GM21737 (cell line): Measurements from ENCODE around the gene ADGRV1.
"Not testable (repeated sequence)": the region's sequence is repeated elsewhere in the genome, so short reads cannot be mapped to it uniquely, and the experiment has no call there.

Experiments used
- ATAC-seq: cut with Tn5 transposase; IDR thresholded peaks from one replicate; pipeline ENCODE4 v1.9.1; 2021; ENCODE audit warnings: mild to moderate bottlenecking, moderate library complexity; ENCODE audit not compliant: unreplicated experiment

ADGRV1 gene

DNA sequence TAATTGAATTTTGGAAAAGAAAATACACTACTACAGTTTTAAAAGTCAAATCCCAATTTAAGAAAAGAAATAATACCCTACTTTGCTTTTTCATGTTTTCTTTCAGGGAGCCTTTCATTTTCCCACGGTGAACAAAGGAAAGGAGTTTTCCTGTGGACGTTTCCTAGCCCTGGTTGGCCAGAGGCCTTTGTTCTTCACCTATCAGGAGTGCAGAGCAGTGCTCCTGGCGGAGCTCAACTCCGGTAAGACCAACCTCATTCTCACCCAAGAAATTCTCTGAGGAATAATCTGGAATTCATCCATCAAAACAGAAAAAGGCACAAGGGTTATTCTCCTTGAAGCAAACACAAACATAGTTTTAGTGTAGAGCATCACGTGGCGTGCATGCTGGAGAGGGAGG is 248.9 kb downstream of the ADGRV1 start:
- no peak for ATAC-seq

- no peak for ATAC-seq
Observed at GRCh38 chr5:90809311-90810056, 250.9 kb downstream of the ADGRV1 start.

GRCh38 chr5:90810211-90810610 is 251.6 kb downstream of the ADGRV1 start:
- ATAC-seq: no peak

- ATAC-seq: no peak
Observed at GRCh38 chr5:90813392-90813791, 254.8 kb downstream of the ADGRV1 start.

GRCh38 chr5:90822062-90822461 is 263.5 kb downstream of the ADGRV1 start:
- not testable (repeated sequence) for ATAC-seq

DNA sequence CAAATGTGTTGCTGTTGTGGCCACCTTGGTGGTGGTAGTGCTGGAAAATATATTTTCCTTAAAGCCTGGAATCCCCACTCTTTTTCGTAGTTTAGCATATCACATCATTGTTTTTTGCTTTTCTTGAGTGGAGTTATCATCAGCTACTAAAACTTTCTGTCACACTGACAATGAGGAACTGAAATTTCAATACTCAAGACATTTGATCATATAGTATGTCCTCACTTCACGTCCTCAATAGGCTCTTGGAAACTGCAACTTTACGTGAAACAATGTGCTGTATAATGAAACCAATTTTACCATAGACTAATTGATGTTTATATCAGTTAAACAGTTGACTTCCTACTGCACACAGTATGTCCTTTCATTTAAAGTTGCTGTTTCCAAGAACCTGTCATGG is 265.8 kb downstream of the ADGRV1 start:
- no peak for ATAC-seq

GRCh38 chr5:90830058-90830457 is 271.5 kb downstream of the ADGRV1 start:
- ATAC-seq: no peak

GRCh38 chr5:90833753-90834152 is 275.2 kb downstream of the ADGRV1 start:
- ATAC-seq: no peak

DNA sequence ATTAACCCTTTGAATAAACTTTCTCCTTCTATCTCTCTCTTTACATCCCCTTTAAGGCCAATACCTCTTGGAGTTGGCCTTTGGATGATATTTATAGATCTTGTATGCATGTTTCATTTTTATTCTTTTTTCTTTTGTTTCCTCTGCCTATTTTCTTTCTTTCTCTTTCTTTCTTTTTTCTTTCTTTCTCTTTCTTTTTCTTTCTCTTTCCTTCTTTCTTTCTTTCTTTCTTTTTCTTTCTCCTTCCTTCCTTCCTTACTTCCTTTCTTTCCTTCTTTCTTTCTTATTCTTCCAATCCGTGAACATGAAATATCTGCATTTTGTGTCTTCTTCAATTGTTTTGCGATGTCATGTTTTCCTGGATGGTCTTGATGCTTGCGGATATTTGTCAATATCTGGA is 276.1 kb downstream of the ADGRV1 start:
- no peak for ATAC-seq

DNA sequence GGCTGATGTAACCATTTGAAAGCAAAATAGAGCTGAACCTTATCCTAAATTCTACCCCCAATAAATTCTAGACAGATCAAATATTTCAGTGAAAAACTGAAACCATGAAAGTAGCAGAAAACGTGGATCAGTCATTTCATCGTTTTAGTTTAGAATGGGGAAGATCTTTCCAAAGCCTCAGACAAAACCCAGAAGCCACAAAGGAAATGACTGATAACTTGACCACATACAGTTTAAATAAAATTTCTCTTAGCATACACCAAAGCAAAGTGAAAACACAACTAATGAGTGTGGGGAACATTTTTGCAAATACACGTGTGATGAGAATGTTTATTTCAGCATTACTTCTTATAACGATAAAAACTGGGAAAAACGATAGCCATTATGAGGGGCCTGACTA is 284.8 kb downstream of the ADGRV1 start:
- ATAC-seq: no peak

DNA sequence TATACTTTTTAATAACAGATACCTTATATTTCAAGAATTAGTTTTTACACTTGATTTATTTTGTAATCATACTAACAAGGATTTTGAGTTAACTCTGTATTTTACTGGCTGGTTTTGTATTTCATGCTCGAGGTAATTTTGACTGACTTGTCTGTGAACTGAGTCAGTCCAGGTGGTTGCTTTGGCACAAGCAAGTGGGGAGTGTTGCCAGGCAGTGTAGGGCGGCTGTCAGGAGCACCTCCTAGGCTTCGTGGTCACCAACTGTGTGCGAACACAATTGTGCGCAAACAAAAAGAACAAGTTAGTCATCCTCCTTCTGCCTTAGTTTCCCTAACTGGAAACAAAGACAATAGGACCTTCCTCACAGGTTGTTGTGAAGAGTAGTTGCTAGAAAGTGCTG is 286.3 kb downstream of the ADGRV1 start:
- ATAC-seq: no peak

DNA sequence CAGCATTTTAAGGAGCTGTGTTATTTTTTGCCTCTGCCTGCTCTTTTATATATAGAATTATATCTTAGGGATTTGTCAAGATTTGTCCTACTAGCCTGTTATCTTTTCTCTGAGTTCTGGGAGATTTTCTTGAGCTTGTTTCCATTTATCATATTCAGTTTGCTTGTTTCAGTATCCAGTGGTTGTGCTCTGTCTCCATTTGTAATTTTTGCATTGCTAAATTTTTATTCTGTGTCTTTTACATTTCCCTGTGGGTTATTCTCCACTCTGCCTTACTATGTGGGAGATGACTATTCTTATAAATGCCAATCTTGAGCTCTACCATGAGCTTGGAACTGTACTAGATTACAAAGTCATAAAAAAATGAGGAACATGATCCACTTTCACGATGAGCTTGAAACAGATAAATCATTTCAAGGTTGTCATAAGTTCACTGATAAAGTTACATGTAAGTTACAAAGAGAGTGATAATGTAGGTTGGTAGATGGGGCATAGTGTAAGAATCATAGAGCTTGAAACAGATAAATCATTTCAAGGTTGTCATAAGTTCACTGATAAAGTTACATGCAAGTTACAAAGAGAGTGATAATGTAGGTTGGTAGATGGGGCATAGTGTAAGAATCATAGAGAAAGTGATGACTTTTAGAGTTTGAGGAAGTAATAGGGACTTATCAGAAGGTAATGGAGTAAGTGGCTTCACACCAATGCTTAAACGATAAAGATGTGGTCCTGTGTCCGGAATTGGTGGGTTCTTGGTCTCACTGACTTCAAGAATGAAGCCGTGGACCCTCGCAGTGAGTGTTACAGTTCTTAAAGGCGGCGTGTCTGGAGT is 287.3 kb downstream of the ADGRV1 start:
- no peak for ATAC-seq

DNA sequence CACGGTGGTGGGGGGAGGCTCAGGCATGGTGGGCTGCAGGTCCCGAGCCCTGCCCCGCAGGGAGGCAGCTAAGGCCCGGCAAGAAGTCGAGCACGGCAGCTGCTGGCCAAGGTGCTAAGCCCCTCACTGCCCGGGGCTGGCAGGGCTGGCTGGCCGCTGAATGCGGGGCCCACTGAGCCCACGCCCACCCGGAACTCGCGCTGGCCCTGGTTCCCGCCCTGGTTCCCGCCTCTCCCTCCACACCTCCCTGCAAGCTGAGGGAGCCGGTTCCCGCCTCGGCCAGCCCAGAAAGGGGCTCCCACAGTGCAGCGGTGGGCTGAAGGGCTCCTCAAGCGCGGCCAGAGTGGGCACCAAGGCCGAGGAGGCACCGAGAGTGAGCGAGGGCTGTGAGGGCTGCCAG is 289.0 kb downstream of the ADGRV1 start:
- ATAC-seq: not testable (repeated sequence)

DNA sequence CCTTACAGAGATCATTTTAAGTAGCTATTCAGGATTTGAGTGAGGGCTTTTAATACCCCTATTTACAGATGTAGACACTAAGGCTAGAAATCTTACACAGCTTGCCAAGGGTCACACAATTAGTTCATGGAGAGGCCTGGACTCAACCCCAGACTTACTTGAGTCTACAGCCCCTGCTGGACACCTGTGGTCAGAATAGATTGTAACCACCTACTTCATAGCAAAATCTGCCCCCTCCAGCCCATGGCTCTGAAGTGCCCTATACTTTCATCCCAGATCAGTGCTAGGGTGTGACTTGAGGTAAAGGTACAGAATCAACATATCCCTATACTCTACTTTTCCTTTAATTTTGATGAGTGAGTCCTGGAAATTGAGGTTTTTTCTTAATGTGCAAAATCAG is 291.3 kb downstream of the ADGRV1 start:
- no peak for ATAC-seq

GRCh38 chr5:90852531-90852930 is 293.9 kb downstream of the ADGRV1 start:
- ATAC-seq: no peak

DNA sequence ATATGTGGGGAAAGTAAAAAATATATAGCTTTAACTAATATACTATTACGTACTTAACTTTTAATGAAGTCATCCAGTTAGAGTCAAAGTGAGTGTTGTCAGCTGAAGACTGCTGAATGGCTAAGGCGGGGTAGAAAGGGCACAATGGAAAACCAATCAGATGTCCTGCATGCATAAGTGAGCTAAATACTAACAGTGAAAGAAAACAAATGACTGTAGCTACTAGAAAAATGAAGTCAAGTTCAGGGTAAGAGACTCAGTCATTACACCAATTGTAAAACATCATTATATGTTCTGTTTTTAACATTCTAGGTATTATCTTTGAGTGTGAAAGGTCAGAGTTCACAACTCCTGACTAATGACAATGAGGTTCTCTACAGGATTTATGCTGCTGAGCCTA is 295.2 kb downstream of the ADGRV1 start:
- no peak for ATAC-seq

GRCh38 chr5:90854169-90854568 is 295.6 kb downstream of the ADGRV1 start:
- no peak for ATAC-seq

DNA sequence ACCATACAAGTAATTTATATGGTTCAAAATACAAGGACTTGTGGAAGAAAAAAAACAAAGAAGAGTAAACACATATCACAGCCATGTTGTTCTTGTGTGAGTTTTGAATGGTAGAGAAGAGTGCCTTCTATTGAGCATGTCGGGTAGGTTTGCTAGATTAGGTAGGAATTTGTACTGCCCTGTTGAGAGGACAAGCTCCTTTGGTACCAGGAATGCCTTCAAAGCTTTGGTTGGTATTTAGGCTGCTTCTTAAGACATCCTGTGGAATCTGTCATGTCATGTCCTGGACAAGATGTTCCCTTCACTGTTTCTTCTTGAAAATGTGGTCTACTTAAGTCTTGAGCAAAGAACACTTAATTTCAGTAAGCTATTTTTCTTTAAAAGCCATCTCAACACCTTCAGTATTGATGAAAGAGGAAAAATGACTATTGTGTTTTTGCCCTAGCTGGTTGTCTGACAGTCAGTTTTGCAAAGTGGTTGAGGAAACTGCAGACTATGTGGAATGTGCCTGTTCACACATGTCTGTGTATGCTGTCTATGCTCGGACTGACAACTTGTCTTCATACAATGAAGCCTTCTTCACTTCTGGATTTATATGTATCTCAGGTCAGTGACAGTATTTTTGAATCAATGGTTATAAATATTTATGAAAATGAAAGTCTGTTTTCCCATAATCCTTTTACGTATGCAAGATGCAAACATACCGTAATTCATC is 296.9 kb downstream of the ADGRV1 start:
- ATAC-seq: no peak

DNA sequence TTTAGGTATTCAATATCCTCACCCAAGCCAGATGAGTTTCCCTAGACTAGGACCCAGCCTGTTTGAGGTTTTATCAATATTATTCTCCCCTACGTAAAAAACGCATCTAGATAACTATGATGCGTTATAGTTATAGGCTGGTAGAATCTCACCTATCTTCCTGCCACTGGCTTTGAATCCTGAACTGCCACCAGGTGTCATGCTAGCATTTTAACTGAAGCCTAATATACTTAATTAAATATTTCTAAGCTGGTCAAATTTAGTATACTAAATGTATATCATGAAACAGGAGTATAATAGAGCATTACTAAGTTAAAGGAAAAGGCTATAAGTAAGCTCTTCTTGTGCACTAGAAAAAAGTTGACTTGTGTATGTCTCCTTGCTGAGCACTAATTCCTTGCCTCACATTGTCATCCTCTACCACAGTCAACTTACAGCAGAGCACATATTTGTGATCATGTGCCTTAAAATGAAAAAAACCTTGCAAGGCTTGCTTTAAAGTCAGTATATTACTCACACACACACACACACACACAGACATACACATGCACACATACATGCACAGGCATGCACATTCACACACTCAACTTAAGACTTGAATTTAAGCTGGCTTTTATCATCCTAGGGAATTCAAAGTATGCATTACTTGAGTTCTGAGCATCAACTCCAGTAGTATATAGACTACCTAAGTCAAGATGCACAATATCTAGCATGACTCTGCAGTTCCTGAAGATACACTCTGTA is 303.4 kb downstream of the ADGRV1 start:
- no peak for ATAC-seq

- ATAC-seq: no peak
Observed at GRCh38 chr5:90865180-90865579, 306.6 kb downstream of the ADGRV1 start.

DNA sequence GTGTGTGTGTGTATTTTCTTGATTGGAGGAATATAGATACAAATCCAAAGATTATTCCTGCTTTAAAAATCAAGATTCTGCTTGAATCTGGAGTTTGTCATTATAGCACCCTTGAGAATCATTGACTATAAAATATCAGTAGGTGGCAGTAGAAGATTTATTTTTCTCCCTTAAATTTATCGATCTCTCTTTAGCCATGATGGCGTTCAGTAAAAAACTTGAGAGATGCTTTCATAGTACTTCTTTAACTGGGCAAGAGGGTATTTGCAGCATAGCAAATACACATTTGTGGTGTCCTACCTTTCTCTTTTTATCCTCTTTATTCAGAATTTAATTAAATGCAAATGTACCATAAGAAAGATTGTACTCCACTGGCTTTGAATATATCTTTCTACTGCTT is 307.7 kb downstream of the ADGRV1 start:
- no peak for ATAC-seq
